ENCODE results near the gene ZNF521. TPM values are rescaled to one million over a fixed set of nuclear protein-coding genes. Genes with fewer than 3 reads are reported as not detected.

ZNF521 gene
- total RNA-seq, 1 experiment from 2014 or later, result not detected

GRCh38 chr18:25248755-25249154, 103.2 kb downstream of the ZNF521 start:
- no peak for DNase-seq
- POLR2A ChIA-PET (ENCODE audit: unreplicated experiment), result no interaction called here
- no TSS peak for BruUV-seq (replicated peaks)
- no peaks in the 10 kb centered on the region for H3K36me3 ChIP-seq (ENCODE audit: low read depth)
- no peaks in the 10 kb centered on the region for H4K20me1 ChIP-seq (ENCODE audit: insufficient read depth)
- H3K9me3 ChIP-seq (ENCODE audit: insufficient read depth, low read depth), result no peaks in the 10 kb centered on the region
- no peak overlapping the region for H3K27ac ChIP-seq
- intact Hi-C loops (cut with micrococcal nuclease; ENCODE audit: unreplicated experiment), result no loop called here
- TF ChIP-seq EZH2 (IDR thresholded peaks at IDR 0.05; ENCODE audit: low read depth) (no peak), CTCF (conservative IDR thresholded peaks at IDR 0.05) (no peak)
- H2AFZ ChIP-seq, result no peak overlapping the region
- H3K9me2 ChIP-seq (ENCODE audit: insufficient read depth), result no peaks in the 10 kb centered on the region
- no peak overlapping the region for H3K4me3 ChIP-seq
- no peaks in the 10 kb centered on the region for H3F3A ChIP-seq (ENCODE audit: insufficient read depth, low read depth)
- H3K4me2 ChIP-seq, result no peak overlapping the region
- H3K4me1 ChIP-seq (replicated peaks; ENCODE audit: insufficient read depth), result no peaks in the 10 kb centered on the region
- CTCF ChIA-PET, result no interaction called here
- H3K27me3 ChIP-seq (ENCODE audit: insufficient read depth, low read depth), result no peaks in the 10 kb centered on the region
- no peaks in the 10 kb centered on the region for H3K79me2 ChIP-seq (ENCODE audit: low read depth)

GRCh38 chr18:25247725-25248124, 104.2 kb downstream of the ZNF521 start:
- Histone ChIP-seq H3K9me3 (ENCODE audit: insufficient read depth, low read depth) (no peaks in the 10 kb centered on the region), H3K4me3 (no peak overlapping the region), H4K20me1 (ENCODE audit: insufficient read depth) (no peaks in the 10 kb centered on the region), H3K27me3 (ENCODE audit: insufficient read depth, low read depth) (no peaks in the 10 kb centered on the region), H3K79me2 (ENCODE audit: low read depth) (no peaks in the 10 kb centered on the region), H3K9me2 (ENCODE audit: insufficient read depth) (no peaks in the 10 kb centered on the region), H3K4me2 (no peak overlapping the region), H3F3A (ENCODE audit: insufficient read depth, low read depth) (no peaks in the 10 kb centered on the region), H3K4me1 (replicated peaks; ENCODE audit: insufficient read depth) (no peaks in the 10 kb centered on the region), H3K27ac (no peak overlapping the region), H3K36me3 (ENCODE audit: low read depth) (no peaks in the 10 kb centered on the region), H2AFZ (no peak overlapping the region)
- POLR2A ChIA-PET (ENCODE audit: unreplicated experiment), result no interaction called here
- CTCF ChIA-PET, result no interaction called here
- BruUV-seq (replicated peaks), result no TSS peak
- DNase-seq, result no peak
- intact Hi-C loops (cut with micrococcal nuclease; ENCODE audit: unreplicated experiment), result no loop called here
- no peak for TF ChIP-seq EZH2 (IDR thresholded peaks at IDR 0.05; ENCODE audit: low read depth)
- TF ChIP-seq CTCF (conservative IDR thresholded peaks at IDR 0.05), result no peak

GRCh38 chr18:25244924-25245698, 106.9 kb downstream of the ZNF521 start:
- H3K4me2 ChIP-seq, result no peak overlapping the region
- no peaks in the 10 kb centered on the region for H3K9me2 ChIP-seq (ENCODE audit: insufficient read depth)
- no peak overlapping the region for H2AFZ ChIP-seq
- no TSS peak for BruUV-seq (replicated peaks)
- H3K9me3 ChIP-seq (ENCODE audit: insufficient read depth, low read depth), result no peaks in the 10 kb centered on the region
- H3K4me3 ChIP-seq, result no peak overlapping the region
- ChIA-PET CTCF (no interaction called here), POLR2A (ENCODE audit: unreplicated experiment) (no interaction called here)
- no peaks in the 10 kb centered on the region for H3K4me1 ChIP-seq (replicated peaks; ENCODE audit: insufficient read depth)
- no peaks in the 10 kb centered on the region for H3K36me3 ChIP-seq (ENCODE audit: low read depth)
- H3K27ac ChIP-seq, result no peak overlapping the region
- intact Hi-C loops (cut with micrococcal nuclease; ENCODE audit: unreplicated experiment), result no loop called here
- no peak for TF ChIP-seq CTCF (conservative IDR thresholded peaks at IDR 0.05)
- TF ChIP-seq EZH2 (IDR thresholded peaks at IDR 0.05; ENCODE audit: low read depth), result no peak
- H3K27me3 ChIP-seq (ENCODE audit: insufficient read depth, low read depth), result no peaks in the 10 kb centered on the region
- no peaks in the 10 kb centered on the region for H4K20me1 ChIP-seq (ENCODE audit: insufficient read depth)
- H3K79me2 ChIP-seq (ENCODE audit: low read depth), result no peaks in the 10 kb centered on the region
- no peaks in the 10 kb centered on the region for H3F3A ChIP-seq (ENCODE audit: insufficient read depth, low read depth)
- no peak for DNase-seq

All from PC-9 (cell line).